GM21447 (cell line): Measurements from ENCODE around the gene ZNF135.

Experiments used
- ATAC-seq: cut with Tn5 transposase; IDR thresholded peaks from one replicate; pipeline ENCODE4 v1.9.1; 2021; ENCODE audit not compliant: unreplicated experiment

Gene ZNF135

DNA sequence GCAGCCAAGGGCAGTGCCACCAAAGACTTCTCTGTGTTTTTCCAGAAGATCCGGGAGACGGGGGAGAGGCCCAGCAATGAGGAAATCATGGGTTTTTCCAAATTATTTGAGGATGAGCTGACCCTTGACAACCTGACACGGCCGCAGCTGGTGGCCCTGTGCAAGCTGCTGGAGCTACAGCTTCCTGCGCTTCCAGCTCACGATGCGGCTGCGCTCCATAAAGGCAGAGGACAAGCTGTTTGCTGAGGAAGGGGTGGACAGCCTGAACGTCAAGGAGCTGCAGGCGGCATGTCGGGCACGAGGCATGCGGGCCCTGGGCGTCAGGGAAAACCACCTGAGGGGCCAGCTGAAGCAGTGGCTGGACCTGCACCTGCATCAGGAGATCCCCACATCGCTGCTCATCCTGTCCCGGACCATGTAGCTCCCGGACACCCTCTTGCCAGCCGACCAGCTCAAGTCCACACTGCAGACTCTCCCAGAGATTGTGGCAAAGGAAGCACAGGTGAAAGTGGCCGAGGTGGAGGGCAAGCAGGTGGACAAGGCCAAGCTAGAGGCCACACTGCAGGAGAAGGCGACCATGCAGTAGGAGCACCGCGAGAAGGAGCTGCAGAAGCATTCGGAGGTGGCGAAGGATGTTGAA lies 13.6 kb upstream of the ZNF135 start:
- no peak for ATAC-seq

DNA sequence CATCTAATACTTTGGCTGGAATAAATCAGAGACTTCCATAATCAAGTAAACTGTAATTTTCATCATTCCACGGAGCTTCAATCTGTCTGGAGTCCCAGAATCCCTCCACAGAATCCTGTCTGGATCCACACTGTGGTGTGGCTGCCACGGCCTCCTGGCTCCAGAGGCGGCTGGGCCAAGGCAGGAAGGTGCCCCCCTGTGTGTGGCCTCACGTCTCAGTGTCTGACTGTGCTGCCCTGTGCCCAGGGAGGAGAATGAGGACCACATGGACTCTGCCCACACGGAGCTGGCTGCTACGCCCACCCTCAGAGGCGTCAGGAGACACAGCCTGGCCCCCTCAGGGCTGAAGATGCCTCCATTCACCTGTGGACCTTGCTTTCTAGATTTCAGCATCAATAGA lies 12.2 kb upstream of the ZNF135 start:
- no peak for ATAC-seq

DNA sequence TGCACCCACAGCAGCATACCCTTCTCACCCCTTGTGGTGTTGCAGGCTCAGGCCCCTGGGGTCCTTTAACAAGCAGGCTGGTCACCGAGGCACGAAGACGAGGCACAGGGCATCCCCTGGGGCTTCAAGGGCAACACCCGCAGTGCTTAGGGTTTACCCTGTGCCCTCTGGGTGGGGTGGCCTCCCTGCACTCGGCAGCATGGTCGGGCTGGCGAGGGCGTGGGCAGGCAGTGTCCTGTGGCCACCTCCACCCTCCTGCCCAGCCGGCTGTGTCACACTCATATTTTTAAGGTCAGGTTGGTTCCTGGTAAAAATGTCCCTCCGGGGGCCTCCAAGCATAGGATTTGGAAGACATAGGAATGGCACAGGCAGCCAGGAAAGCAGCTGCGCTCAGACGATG lies 11.4 kb upstream of the ZNF135 start:
- no peak for ATAC-seq

DNA sequence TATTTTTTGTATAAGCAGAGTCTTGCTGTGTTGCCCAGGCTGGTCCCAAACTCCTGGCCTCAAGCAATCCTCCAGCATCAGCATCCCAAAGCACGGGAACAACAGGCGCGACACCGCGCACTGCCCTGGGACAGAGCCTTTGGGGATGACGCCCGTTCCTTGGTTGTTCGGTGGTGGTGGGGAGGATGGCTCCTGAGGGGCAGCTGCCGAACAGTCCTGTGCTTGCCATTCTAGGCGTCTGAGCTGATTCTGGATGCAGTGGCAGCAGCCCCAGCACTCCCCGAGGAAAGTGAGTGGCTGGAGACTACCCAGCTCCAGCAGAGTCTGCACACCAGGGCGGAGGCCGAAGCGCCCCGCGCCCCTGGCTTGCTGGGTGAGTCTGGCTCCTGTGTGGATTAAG lies 6.8 kb upstream of the ZNF135 start:
- no peak for ATAC-seq

DNA sequence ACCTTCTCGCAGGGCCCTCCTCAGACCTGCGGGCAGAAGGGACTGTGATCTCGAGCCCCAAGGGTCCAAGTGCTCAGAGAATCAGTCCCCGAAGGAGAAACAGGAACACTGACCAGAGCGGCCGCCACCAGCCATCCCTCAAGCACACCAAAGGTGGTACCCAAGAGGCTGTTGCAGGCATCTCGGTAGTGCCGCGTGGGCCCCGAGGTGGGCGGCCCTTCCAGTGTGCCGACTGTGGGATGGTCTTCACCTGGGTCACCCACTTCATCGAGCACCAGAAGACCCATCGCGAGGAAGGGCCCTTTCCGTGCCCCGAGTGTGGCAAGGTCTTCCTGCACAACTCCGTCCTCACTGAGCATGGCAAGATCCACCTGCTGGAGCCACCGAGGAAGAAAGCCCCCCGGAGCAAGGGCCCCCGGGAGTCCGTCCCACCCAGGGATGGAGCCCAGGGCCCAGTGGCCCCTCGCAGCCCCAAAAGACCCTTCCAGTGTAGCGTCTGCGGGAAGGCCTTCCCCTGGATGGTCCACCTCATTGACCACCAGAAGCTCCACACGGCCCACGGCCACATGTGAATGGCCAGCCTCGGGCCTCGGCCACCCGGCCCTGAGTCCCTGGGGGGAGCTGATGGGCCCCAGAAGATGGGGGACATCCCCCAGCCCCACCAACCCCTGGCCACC lies 5.5 kb upstream of the ZNF135 start:
- no peak for ATAC-seq

DNA sequence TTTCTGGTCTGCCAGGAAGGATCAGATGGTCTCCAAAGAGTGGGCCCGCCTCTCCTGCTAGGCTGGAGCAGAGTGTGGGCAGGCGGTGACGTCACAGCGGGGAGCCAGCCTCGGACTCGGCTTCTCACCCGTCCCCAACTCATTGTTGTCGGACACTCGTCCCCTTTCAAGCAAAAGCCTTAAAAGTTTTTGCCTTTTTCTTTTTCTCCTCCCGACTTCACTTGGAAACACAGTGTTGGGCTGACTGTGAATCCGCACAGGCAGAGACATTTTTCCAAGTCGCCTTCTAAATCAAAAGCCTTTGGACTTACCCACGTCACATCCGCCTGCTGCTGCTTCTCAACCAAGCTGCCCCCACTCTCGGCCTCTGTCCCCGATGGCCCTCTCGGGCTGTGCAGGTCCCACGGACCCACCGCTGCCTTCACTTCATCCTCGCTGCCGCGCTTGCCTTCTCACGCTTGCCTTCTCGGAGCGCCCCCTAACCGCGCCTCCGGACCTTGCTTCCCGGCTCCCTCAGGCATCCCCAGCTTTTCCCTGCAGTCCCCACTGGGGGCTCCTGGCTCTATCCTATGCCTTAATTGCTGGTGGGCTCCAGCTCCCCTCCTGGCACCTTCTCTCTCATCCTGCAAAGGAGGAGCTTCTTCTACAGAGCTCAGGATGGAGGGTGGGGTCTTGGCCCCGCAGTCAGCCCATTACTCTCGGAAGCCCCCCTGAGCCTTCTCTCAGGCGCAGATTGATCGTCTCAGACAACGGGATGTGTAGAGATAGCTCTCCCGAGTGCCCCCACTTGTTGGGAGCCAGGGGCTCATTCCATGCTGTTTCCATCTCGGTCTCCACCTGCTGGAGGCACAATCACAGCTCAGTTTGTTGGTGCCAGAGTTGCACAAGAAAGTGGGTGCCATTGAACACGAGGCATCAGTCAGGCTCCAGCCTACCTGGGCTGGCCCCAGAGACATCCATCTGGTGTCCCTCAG lies 3.9 kb upstream of the ZNF135 start:
- ATAC-seq: no peak

DNA sequence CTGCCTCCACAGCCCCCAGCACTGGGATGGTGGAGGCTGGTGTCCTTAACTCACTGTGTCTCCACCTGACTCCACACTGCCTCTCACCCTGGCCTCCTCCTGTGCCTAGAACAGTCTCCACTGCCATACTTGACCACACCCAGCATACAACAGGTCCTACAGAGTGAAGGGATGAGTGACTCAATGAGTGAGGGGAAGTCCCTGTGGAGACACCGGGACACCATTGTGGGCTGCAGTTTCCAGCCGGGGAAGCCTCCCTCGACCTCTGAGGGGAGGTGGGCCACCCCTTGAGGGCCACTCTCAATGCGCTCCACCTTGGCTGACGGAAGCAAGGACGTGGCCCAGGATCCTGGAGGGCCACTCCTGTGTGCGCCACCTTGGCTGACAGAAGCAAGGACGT lies 2.8 kb upstream of the ZNF135 start:
- no peak for ATAC-seq

DNA sequence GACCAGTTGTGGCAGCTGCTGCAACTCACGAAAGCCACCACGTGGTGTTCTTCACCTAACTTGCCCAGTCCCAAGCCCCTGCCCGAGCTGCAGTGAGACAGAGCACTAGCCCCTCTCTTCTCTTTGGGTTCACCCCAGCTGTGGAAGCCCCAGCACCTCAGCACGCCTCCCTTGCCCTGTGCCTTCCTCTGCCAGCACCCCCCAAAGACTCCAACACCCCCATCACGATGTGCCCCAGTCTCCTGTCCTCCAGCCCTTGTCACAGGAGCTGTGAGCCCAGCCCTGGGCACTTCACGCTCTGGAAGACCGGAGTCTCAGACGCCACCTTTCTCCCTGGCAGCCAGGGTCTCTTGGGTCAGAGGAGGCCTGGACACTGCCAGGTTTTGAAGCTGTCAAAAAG lies 2.2 kb upstream of the ZNF135 start:
- ATAC-seq: no peak

DNA sequence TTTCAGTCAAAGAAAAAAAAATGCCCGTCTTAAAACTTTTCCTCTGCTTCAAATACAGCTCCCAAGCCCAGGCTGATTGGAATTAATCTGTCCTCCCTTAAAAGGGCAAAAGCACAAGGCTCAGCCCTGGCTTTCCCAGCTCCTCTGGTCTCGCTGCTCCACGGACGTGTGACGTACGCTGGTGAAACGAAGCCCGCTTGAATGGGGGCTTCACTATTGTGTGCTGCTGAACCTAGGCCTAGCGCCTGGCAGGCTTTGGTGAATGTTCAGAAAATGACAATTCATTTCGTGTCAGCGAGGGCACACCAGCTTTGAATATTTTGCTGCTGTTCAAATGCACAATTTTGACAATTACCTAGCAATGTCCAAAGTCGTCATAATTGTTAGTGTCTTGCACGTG lies 615 bp upstream of the ZNF135 start:
- no peak for ATAC-seq

DNA sequence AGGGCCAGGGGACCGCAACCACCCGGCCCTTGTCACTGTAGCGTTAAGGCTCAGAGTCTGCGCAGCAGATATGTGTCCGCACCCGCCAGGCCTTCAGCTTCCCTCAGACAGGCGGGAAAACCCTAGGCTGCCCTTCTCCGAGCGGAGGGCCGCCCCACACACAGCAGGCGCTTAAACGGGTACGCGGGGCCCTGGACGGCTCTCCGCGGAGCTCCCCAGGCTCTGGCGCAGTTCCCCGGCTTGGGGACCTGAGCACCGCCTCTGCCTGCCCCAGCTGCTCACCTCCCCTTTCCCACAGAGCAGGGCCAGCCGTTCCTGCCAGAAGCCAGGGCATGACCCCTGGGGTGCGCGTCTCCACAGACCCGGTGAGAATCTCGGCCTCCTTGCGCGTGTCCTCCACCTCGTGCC lies 593 bp downstream of the ZNF135 start:
- ATAC-seq: no peak

DNA sequence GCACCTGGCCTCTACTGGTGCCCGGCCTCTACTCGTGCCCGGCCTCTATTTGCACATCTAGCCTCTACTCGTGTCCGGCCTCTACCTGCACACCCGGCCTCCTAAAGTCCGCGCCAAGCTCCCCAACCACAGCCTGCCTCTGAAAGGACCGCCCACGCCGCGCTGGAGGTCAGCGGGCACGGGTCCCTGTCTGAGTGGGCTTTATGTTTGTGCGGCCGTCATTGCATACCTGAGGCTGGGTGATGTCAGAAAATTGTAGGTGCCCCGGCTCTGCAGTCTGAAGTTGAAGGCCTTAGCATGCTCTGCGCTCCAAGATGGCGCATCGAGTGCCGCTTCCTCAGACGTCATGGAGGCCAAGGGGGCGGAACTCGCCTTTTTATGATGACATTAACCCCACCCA lies 1.1 kb downstream of the ZNF135 start:
- ATAC-seq: no peak

DNA sequence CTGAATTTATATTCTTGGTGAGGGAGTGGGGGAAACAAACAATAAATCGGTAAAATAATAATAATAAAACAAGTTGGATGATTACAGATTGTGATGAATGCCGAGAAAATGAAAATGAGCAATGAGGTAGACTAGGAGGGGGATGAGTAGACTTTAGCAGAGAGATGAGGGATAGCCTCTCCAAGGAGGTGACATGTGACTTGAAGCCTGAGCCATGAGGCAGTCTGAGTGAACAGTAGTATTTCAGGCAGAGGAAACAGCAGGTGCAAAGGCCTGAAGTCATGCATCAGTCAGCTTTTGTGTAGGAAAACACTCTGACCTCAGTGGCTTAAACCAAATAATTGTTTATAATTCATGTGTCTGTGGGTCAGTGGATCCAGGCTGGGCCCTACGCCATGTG lies 4.6 kb downstream of the ZNF135 start:
- ATAC-seq: no peak

DNA sequence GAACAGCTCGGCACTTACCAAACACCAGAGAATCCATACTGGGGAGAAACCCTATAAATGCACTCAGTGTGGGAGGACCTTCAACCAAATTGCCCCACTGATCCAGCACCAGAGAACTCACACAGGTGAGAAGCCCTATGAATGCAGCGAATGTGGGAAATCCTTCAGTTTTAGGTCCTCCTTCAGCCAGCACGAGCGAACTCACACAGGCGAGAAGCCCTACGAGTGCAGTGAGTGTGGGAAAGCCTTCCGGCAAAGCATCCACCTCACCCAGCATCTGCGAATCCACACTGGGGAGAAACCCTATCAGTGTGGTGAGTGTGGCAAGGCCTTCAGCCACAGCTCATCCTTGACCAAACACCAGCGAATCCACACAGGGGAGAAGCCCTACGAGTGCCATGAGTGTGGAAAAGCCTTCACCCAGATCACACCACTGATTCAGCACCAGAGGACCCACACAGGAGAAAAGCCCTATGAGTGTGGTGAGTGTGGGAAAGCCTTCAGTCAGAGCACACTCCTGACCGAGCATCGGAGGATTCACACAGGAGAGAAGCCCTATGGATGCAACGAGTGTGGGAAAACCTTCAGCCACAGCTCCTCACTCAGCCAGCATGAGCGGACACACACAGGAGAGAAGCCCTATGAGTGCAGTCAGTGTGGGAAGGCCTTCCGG lies 8.3 kb downstream of the ZNF135 start:
- ATAC-seq: no peak

DNA sequence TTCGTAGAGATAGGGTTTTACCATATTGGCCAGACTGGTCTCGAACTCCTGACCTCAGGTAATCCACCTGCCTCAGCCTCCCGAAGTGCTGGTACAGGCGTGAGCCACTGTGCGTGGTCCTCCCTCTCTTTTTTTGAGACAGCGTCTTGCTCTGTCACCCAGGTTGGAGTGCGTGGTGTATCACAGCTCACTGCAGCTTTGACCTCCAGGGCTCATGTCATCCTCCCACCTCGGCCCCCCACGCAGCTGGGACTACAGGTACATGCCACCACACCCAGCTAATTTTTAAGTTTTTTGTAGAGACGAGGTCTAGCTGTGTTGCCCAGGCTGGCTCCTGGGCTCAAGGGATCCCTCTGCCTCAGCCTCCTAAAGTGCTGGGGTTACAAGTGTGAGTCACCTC lies 20.7 kb downstream of the ZNF135 start:
- no peak for ATAC-seq

DNA sequence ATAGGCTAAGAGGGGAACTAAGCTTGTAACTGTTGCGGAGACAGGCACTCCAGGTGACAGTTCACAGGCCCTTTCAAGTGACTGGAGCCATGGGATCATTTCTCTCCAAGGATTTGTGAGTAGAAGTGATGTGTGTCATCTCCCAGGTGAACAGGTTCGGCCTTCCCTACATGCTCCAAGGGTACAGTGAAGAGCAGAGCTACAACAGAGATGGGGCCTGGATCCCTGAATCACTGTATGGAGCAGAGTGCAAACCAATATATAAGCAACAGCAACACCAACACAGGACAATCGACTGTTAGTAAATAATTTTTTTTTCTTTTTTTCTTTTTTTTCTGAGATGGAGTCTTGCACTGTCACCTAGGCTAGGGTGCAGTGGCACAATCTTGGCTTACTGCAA lies 23.9 kb downstream of the ZNF135 start:
- no peak for ATAC-seq

DNA sequence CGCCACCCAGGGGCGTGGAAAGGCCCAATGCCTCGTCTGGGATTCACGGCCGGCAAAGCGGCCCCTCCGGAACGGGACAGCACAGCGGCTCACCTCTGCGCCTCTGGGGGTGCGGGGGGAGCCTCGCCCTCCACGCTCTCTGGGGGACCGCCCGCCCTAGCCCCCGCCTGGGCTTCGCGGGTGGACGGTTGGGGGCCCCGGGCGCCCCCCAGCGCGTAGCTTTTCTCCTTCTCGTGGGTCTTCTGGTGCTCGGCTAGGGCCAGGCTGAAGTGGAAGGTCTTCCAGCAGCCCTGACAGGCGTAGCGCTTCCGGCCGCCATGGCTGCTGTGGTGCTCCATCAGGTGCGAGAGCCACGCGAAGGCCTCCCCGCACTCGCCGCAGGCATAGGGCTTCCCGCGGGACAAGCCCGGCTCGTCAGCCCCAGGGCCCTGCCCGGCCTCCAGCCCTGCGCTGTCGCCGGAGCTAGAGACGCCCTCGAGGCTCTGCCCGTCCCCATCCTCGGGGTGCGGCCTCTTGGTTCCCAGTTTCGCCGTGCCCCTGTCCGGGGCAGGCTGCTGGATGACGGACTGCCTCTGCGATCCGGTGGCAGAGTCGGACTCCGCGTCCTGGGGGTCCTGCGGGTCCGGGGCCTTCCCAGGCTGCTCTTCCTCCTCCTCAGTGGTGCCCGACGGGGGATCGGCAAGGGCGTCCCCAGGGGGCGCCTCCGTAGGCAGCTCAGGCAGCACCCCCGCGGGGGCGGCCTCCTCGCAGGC lies 25.7 kb downstream of the ZNF135 start:
- ATAC-seq: no peak

DNA sequence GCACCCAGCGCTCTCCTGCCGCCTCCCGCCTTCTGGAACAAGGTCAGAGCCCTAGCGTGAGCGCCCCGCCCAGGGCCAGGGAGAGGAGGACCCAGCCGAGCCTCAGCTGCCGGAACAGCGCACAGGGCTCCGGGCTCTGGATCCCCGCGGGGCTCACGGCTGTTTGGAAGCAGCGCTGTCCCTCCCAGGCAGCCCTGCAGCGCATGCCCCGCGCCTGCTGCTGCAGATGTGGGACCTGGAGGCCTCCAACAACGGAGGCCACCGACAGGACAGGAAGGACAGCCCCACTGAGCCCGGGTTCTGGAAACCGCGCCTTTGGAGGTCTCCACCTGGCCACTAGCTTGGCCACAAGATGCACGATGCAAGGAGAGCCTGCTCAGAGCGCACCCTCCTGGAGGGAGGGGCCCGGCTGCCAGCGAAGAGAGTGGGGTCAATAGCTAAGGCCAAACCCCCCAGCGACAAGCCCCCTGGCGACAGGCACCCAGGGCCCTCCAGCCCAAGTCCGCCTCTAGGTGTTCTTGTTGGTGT lies 26.3 kb downstream of the ZNF135 start:
- ATAC-seq: no peak

DNA sequence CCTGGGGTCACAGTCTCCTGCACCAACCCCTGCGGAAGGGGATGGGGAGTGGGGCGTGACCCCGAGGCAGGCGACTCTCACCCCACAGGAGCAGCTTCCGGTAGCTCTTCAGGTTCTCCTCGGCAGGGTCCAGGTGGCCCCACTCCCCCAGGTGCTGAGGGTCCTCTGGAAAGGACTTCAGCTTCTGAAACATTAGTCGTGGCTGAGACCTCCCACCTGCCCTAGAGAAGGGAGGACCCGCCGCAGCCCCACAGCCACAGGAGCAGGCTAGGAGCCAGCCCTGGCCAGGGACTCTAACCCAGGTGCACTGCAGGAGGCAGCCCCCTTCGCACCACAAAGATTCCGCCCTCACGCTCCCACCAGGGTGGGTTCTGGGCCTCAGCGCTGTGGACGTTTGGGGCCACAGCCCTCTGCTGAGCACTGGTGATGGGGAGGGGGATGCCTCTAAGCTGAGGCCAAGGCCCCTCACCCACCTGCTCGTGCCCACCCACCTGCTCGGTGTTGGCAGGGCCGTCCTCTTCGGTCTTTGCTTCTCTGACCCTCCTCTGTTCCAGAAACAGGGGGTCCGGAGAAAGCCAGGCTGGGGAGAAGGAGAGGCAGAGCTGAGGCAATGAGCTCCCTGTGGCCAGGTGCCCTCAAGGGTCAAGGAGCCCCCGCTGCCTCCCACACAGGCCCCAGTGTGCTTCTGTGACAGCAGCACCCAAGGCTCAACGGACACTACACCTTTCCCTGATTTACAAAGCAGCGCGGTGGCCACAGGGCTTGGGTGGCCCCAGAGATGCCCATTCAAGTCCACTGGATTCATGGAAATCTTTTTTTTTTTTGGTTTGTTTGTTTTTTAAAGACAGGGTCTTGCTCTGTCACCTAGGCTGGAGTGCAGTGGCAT lies 28.0 kb downstream of the ZNF135 start:
- no peak for ATAC-seq

DNA sequence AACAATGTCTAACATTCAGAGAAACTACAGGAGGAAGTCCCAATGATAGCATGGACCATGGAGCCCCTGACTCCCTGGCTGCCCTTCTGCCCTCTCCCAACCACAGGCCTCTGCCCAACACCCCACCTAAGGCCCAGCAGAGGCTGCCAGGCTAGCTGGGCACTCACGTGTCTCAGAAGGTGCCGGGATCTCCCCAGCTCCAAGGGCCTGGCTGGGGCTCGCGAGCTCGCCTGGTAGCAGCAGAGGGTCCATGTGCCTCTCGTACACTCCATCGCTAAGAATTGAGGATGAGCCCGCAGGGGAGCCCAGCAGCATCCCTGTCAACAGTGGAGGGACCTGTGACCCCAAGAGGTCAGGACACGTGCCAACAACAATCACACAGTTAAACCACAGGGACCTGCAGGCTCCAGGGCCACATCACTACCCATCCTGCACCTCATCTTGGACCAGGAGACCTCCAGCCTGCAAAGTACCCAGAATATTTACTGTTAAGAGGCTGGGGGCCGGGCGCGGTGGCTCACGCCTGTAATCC lies 29.5 kb downstream of the ZNF135 start:
- no peak for ATAC-seq
